A673 (cell line): Measurements from ENCODE around the gene CCDC85C.

ENCODE experiments used
- CTCF ChIP-seq: fragments of 300-800, 200-600 bp; sonication (generic); conservative IDR thresholded peaks from 2 replicates; pipeline ENCODE4 v1.5.1; 2017; ENCODE audit warnings: low read depth, mild to moderate bottlenecking, antibody characterized with exemption, low read length, moderate library complexity, mixed read lengths
- EZH2 ChIP-seq: fragments of 200-600 bp; sonication (generic); IDR thresholded peaks from 2 replicates; pipeline ENCODE4 v1.6.1; 2017; ENCODE audit warnings: borderline replicate concordance, low read depth, mild to moderate bottlenecking, mixed read lengths, antibody characterized with exemption, low read length; ENCODE audit not compliant: poor library complexity, severe bottlenecking

GRCh38 chr14:99643343-99643742, 39.3 kb upstream of the CCDC85C start:
- TF ChIP-seq CTCF (no peak), EZH2 (no peak)
